Tibial nerve (tissue), 4 donors: Measurements from ENCODE around the gene PFDN2. TPM values are rescaled to one million over a fixed set of nuclear protein-coding genes. Genes with fewer than 3 reads are reported as not detected.

Experiments
- DNase-seq, 2 donors: peaks; one replicate each; pipeline ENCODE4 v3.0.0-alpha.2; 2019; ENCODE audit warnings: low spot score in 2 of 2
- H3K27ac ChIP-seq, 4 donors: fragments of 200-600 bp; sonication (generic) in 3 of 4; one replicate each; pipeline ENCODE4 v1.5.1; 2017 to 2019; ENCODE audit warnings: mild to moderate bottlenecking in 1 of 4
- H3K27me3 ChIP-seq, 2 donors: fragments of 200-600 bp; sonication (generic) in 1 of 2; one replicate each; pipeline versions ENCODE4 v1.5.1 to v1.6.0; 2017 to 2019
- H3K36me3 ChIP-seq, 3 donors: fragments of 200-600 bp; sonication (generic); one replicate each; pipeline ENCODE4 v1.5.1; 2018 to 2019
- H3K4me1 ChIP-seq, 4 donors: fragments of 200-600 bp; sonication (generic) in 3 of 4; one replicate each; pipeline ENCODE4 v1.5.1; 2017 to 2019
- H3K4me3 ChIP-seq, 4 donors: fragments of 200-600 bp; sonication (generic) in 3 of 4; one replicate each; pipeline ENCODE4 v1.5.1; 2017 to 2019; ENCODE audit warnings: mild to moderate bottlenecking in 1 of 4, moderate library complexity in 1 of 4
- H3K9me3 ChIP-seq, 4 donors: fragments of 200-600 bp; sonication (generic) in 3 of 4; one replicate each; pipeline ENCODE4 v1.5.1; 2017 to 2019
- EP300 ChIP-seq, 2 donors: sonication (generic); formaldehyde crosslinking; IDR thresholded peaks; one replicate each; pipeline ENCODE4 v1.6.1; 2017; ENCODE audit warnings: antibody characterized with exemption in 2 of 2, mild to moderate bottlenecking in 1 of 2
- POLR2A ChIP-seq, 2 donors: fragments of 450-650 bp; IDR thresholded peaks; one replicate each; pipeline ENCODE4 v1.6.1; 2017; ENCODE audit warnings: antibody characterized with exemption in 2 of 2, mild to moderate bottlenecking in 2 of 2, moderate library complexity in 2 of 2
- WGBS, 2 donors: methylation state at CpG; one replicate each; pipeline ENCODE4 v1.1.5; 2018; 5-methylcytosine and 5-hydroxymethylcytosine counted together
- total RNA-seq, 4 donors: library from RNA; depleted of rRNA; stranded (reverse); fragments of >200 nt; gene quantifications; one replicate each; pipeline ENCODE4 v1.1.0, GENCODE V29; 2016
- TF ChIP-seq, protein P1 (sequence below), 5 experiments: fragments of 200-600 bp in 3 of 5; fragments of 450-650 bp in 2 of 5; sonication (generic) in 3 of 5; IDR thresholded peaks; one replicate each; pipeline ENCODE4 v1.5.1; 2016 to 2019; ENCODE audit warnings: antibody characterized with exemption in 5 of 5, mild to moderate bottlenecking in 3 of 5, moderate library complexity in 2 of 5

Gene PFDN2
- total RNA-seq, 4 donors from 2014 or later = 12.0 to 41.7 (median 39.8) TPM

DNA sequence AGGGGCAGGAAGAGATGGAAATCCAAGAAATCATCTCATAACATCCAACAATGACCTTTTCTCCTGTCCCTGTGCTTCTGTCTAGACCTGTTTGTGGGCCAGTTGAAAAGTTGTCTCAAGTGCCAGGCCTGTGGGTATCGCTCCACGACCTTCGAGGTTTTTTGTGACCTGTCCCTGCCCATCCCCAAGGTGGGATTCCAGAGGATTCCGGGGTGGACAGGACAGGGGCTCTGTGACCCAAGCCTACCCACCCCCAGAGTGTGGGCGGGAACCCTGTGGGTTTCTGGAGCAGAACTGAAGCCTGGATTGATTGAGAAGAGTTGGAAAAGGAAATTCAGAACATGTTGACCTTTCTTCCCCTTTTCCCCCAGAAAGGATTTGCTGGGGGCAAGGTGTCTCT, 46.0 kb upstream of the PFDN2 start:
- TF ChIP-seq POLR2A (IDR thresholded peaks at IDR 0.05) (no peak), EP300 (IDR thresholded peaks at IDR 0.05) (no peak)
- TF ChIP-seq, protein P1, sequence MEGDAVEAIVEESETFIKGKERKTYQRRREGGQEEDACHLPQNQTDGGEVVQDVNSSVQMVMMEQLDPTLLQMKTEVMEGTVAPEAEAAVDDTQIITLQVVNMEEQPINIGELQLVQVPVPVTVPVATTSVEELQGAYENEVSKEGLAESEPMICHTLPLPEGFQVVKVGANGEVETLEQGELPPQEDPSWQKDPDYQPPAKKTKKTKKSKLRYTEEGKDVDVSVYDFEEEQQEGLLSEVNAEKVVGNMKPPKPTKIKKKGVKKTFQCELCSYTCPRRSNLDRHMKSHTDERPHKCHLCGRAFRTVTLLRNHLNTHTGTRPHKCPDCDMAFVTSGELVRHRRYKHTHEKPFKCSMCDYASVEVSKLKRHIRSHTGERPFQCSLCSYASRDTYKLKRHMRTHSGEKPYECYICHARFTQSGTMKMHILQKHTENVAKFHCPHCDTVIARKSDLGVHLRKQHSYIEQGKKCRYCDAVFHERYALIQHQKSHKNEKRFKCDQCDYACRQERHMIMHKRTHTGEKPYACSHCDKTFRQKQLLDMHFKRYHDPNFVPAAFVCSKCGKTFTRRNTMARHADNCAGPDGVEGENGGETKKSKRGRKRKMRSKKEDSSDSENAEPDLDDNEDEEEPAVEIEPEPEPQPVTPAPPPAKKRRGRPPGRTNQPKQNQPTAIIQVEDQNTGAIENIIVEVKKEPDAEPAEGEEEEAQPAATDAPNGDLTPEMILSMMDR (IDR thresholded peaks at IDR 0.05) = no peak
- H3K4me1 ChIP-seq = peaks cover 0 to 62% (median 24%) of the 10 kb centered on the region in 4 donors
- H3K27ac ChIP-seq = no peak overlapping the region
- H3K27me3 ChIP-seq = no peaks in the 10 kb centered on the region
- no peak overlapping the region for H3K4me3 ChIP-seq
- 80 to 87% methylated on average over 5 of the region's 5 CpGs for WGBS, 2 donors
- H3K36me3 ChIP-seq = peaks cover 0 to 49% (median 0%) of the 10 kb centered on the region in 3 donors
- DNase-seq = no peak
- no peaks in the 10 kb centered on the region for H3K9me3 ChIP-seq

DNA sequence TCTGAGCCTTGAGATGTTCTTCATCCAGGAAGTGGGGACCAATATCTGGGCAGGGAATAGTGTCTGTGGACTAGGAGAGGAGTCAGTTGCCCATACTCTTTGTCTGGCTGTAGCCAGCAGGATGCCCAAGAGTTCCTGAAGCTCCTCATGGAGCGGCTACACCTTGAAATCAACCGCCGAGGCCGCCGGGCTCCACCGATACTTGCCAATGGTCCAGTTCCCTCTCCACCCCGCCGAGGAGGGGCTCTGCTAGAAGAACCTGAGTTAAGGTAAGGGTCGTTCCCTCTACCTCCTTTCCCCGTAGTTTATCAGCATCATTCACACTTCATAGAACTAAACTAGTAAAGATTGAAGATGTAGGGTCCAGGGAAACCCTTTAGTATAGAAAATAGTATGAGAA, 45.0 kb upstream of the PFDN2 start:
- 93% methylated on average over 10 of the region's 10 CpGs for WGBS, 2 donors

DNA sequence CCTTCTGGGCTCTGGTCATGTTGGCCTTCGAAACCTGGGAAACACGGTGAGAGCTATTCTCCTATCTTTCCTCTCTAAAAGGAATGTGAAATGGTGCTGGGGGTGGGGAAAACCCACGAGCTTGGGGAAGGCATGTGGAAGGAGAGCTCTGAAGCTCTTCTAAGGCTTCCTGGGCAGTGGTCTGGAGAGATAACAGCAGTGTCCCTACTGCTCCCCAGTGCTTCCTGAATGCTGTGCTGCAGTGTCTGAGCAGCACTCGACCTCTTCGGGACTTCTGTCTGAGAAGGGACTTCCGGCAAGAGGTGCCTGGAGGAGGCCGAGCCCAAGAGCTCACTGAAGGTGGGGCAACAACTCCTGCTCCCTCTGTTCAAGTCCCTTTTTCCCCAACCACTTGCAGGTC, 44.2 kb upstream of the PFDN2 start:
- no peak for DNase-seq
- Histone ChIP-seq H3K27ac (no peak overlapping the region), H3K4me1 (peaks cover 0 to 51% (median 24%) of the 10 kb centered on the region in 4 donors)

More for the DNA sequence above, 45.0 kb upstream of the PFDN2 start:
- DNase-seq = no peak
- Histone ChIP-seq H3K4me3 (no peak overlapping the region), H3K9me3 (no peaks in the 10 kb centered on the region), H3K27ac (no peak overlapping the region), H3K36me3 (peaks cover 0 to 50% (median 0%) of the 10 kb centered on the region in 3 donors), H3K27me3 (no peaks in the 10 kb centered on the region), H3K4me1 (peaks cover 0 to 59% (median 27%) of the 10 kb centered on the region in 4 donors)
- TF ChIP-seq, protein P1 (IDR thresholded peaks at IDR 0.05) = no peak
- TF ChIP-seq POLR2A (IDR thresholded peaks at IDR 0.05) (no peak), EP300 (IDR thresholded peaks at IDR 0.05) (no peak)

DNA sequence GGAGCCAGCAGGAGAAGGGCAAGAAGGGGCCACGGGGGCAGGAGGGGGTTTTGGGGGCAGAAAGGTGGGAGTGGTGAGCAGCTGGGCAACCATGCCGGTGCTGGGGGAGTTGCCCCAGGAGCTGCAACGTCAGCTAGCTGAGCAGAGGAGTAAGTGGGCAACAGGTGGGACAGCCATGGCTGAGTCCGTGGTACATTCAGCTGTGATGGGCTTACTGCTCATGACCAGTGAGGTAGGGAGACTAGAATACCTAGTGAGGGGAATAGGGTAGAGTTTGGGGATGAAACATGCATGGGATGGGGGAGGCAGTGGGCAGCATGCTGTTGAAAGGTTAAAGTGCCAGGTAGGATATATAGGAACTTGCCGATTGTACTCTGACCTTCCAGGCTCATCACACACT, 43.8 kb upstream of the PFDN2 start:
- Histone ChIP-seq H3K4me1 (peaks cover 0 to 47% (median 21%) of the 10 kb centered on the region in 4 donors), H3K4me3 (no peak overlapping the region), H3K36me3 (peaks cover 0 to 61% (median 0%) of the 10 kb centered on the region in 3 donors), H3K27ac (no peak overlapping the region), H3K27me3 (no peaks in the 10 kb centered on the region), H3K9me3 (no peaks in the 10 kb centered on the region)
- WGBS, 2 donors = 81 to 85% methylated on average over 5 of the region's 5 CpGs
- DNase-seq = no peak
- TF ChIP-seq POLR2A (IDR thresholded peaks at IDR 0.05) (no peak), EP300 (IDR thresholded peaks at IDR 0.05) (no peak)
- TF ChIP-seq, protein P1 (IDR thresholded peaks at IDR 0.05) = no peak

More for the DNA sequence above, 44.2 kb upstream of the PFDN2 start:
- no peaks in the 10 kb centered on the region for H3K9me3 ChIP-seq
- H3K4me3 ChIP-seq = no peak overlapping the region
- TF ChIP-seq POLR2A (IDR thresholded peaks at IDR 0.05) (no peak), EP300 (IDR thresholded peaks at IDR 0.05) (no peak)
- TF ChIP-seq, protein P1 (IDR thresholded peaks at IDR 0.05) = no peak
- peaks cover 0 to 58% (median 0%) of the 10 kb centered on the region in 3 donors for H3K36me3 ChIP-seq
- H3K27me3 ChIP-seq = no peaks in the 10 kb centered on the region
- WGBS, 2 donors = 79 to 80% methylated on average over 7 of the region's 7 CpGs

DNA sequence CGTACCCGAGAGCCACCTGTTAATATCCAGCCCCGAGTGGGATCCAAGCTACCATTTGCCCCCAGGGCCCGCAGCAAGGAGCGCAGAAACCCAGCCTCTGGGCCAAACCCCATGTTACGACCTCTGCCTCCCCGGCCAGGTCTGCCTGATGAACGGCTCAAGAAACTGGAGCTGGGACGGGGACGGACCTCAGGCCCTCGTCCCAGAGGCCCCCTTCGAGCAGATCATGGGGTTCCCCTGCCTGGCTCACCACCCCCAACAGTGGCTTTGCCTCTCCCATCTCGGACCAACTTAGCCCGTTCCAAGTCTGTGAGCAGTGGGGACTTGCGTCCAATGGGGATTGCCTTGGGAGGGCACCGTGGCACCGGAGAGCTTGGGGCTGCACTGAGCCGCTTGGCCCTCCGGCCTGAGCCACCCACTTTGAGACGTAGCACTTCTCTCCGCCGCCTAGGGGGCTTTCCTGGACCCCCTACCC, 42.9 kb upstream of the PFDN2 start:
- TF ChIP-seq EP300 (IDR thresholded peaks at IDR 0.05) (no peak), POLR2A (IDR thresholded peaks at IDR 0.05) (no peak)
- TF ChIP-seq, protein P1 (IDR thresholded peaks at IDR 0.05) = no peak
- H3K36me3 ChIP-seq = peaks cover 0 to 61% (median 0%) of the 10 kb centered on the region in 3 donors
- peaks cover 0 to 47% (median 21%) of the 10 kb centered on the region in 4 donors for H3K4me1 ChIP-seq
- WGBS, 2 donors = 91% methylated on average over 22 of the region's 22 CpGs
- H3K27me3 ChIP-seq = no peaks in the 10 kb centered on the region
- no peak overlapping the region for H3K4me3 ChIP-seq
- peak overlapping the region in 1 of 4 donors; percentile 95 for H3K27ac ChIP-seq
- no peak for DNase-seq
- H3K9me3 ChIP-seq = no peaks in the 10 kb centered on the region
